Vagina (tissue), 2 donors: Measurements from ENCODE around the gene KLHL6.

ENCODE experiments used
- POLR2A ChIP-seq, 2 donors: fragments of 450-650 bp; IDR thresholded peaks; one replicate each; pipeline ENCODE4 v1.6.1; 2017; ENCODE audit warnings: antibody characterized with exemption in 2 of 2, mild to moderate bottlenecking in 2 of 2, moderate library complexity in 2 of 2
- POLR2AphosphoS5 ChIP-seq, 2 donors: sonication (generic); formaldehyde crosslinking; IDR thresholded peaks; one replicate each; pipeline ENCODE4 v1.9.0; 2017; ENCODE audit warnings: antibody characterized with exemption in 2 of 2, mild to moderate bottlenecking in 2 of 2, low read depth in 1 of 2; ENCODE audit not compliant: insufficient read depth in 1 of 2
- TF ChIP-seq, protein P1 (sequence below), 3 experiments: fragments of 450-650 bp in 2 of 3; fragments of 200-600 bp in 1 of 3; sonication (generic) in 1 of 3; IDR thresholded peaks; one replicate each; pipeline ENCODE4 v1.5.1; 2017 to 2019; ENCODE audit warnings: antibody characterized with exemption in 3 of 3, mild to moderate bottlenecking in 2 of 3, moderate library complexity in 2 of 3

DNA sequence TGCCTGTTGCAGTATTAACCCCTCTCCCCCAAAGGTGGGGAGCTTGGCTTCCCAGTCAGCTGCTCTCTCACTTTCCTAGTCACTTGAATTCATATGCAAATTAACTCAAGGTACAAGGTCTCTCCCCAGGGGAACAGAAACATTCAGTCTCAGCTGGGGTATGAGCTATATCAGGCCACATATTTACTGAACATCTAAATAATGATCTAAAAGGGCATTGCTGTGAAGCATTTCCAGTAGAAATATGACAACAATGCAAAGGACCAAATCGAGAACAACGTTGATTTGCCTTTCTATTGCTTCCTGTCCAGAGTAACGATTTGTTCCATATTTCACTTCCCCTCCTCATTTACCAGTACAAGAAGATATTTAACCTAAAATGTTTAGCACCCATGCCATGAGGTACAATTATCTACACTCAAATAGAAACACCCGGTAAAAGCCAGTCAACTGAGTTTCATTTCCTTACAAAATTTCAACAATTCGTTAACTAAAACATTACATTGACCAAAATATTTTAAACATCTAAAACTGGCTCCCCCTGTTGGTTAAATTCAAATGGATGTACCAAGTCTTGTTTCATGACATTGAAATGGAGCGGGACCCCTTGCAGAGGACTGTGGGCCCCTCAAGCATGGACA lies 36.5 kb upstream of the KLHL6 start:
- no peak for TF ChIP-seq POLR2A (IDR thresholded peaks at IDR 0.05)
- TF ChIP-seq, protein P1, sequence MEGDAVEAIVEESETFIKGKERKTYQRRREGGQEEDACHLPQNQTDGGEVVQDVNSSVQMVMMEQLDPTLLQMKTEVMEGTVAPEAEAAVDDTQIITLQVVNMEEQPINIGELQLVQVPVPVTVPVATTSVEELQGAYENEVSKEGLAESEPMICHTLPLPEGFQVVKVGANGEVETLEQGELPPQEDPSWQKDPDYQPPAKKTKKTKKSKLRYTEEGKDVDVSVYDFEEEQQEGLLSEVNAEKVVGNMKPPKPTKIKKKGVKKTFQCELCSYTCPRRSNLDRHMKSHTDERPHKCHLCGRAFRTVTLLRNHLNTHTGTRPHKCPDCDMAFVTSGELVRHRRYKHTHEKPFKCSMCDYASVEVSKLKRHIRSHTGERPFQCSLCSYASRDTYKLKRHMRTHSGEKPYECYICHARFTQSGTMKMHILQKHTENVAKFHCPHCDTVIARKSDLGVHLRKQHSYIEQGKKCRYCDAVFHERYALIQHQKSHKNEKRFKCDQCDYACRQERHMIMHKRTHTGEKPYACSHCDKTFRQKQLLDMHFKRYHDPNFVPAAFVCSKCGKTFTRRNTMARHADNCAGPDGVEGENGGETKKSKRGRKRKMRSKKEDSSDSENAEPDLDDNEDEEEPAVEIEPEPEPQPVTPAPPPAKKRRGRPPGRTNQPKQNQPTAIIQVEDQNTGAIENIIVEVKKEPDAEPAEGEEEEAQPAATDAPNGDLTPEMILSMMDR (IDR thresholded peaks at IDR 0.05): no peak
- no peak for TF ChIP-seq POLR2AphosphoS5 (IDR thresholded peaks at IDR 0.05; ENCODE audit: insufficient read depth in 1 of 2, low read depth in 1 of 2)
